WTC11 (cell line): ENCODE data around the gene RPL21. TPM values are rescaled to one million over a fixed set of nuclear protein-coding genes. Genes with fewer than 3 reads are reported as not detected.
"Not testable (repeated sequence)": the region's sequence is repeated elsewhere in the genome, so short reads cannot be mapped to it uniquely, and the experiment has no call there.

Source experiments
- ATAC-seq: fragments of 200-7000 bp; cut with Tn5 transposase; 2 replicates; pipeline ENCODE4 v1.10.0; 2021; ENCODE audit warnings: mild to moderate bottlenecking, moderate library complexity
- CTCF ChIA-PET: fragments of 300-600 bp; sonication (Branson Sonifier 250); formaldehyde crosslinking; loops from one replicate; lab custom pipeline; 2021; ENCODE audit warnings: antibody characterized with exemption; lab: Charles Lee
- POLR2A ChIA-PET: fragments of 350-600 bp; sonication (Branson Sonifier 250); formaldehyde crosslinking; loops from one replicate; lab custom pipeline; 2021; ENCODE audit warnings: antibody characterized with exemption; lab: Charles Lee
- DNase-seq: peaks from one replicate; pipeline ENCODE4 v3.0.0; 2021; ENCODE audit warnings: low spot score
- H3K27ac Mint-ChIP-seq: 2 replicates; pipeline ENCODE4 v1.8.0; 2021; ENCODE audit warnings: mixed read lengths
- H3K27me3 Mint-ChIP-seq: 2 replicates; pipeline ENCODE4 v1.8.0; 2021; ENCODE audit warnings: low read depth, mild to moderate bottlenecking, moderate library complexity, mixed read lengths
- H3K36me3 Mint-ChIP-seq: 2 replicates; pipeline ENCODE4 v1.8.0; 2021; ENCODE audit warnings: mixed read lengths
- H3K4me1 Mint-ChIP-seq: 2 replicates; pipeline ENCODE4 v1.8.0; 2022; ENCODE audit warnings: mixed read lengths
- H3K4me3 Mint-ChIP-seq: 2 replicates; pipeline ENCODE4 v1.8.0; 2021; ENCODE audit warnings: mild to moderate bottlenecking, moderate library complexity, mixed read lengths
- H3K9me3 Mint-ChIP-seq: 2 replicates; pipeline ENCODE4 v1.8.0; 2021; ENCODE audit warnings: mixed read lengths
- AFF4 ChIP-seq: sonication (generic); formaldehyde crosslinking; IDR thresholded peaks from 2 replicates; pipeline ENCODE4 v1.8.1; 2023; ENCODE audit warnings: mild to moderate bottlenecking, missing genetic modification reagents, borderline replicate concordance
- ARID4B ChIP-seq: sonication (generic); formaldehyde crosslinking; IDR thresholded peaks from 2 replicates; pipeline ENCODE4 v1.8.0; 2023; ENCODE audit warnings: missing genetic modification reagents, mild to moderate bottlenecking, borderline replicate concordance
- ATF1 ChIP-seq: sonication (generic); formaldehyde crosslinking; IDR thresholded peaks from 2 replicates; pipeline ENCODE4 v1.8.1; 2023; ENCODE audit warnings: mild to moderate bottlenecking, moderate library complexity, missing genetic modification reagents
- ATF3 ChIP-seq: sonication (generic); formaldehyde crosslinking; conservative IDR thresholded peaks from 2 replicates; pipeline ENCODE4 v1.8.1; 2022; ENCODE audit warnings: mild to moderate bottlenecking, missing genetic modification reagents
- CBFB ChIP-seq: sonication (generic); formaldehyde crosslinking; IDR thresholded peaks from 2 replicates; pipeline ENCODE4 v1.8.1; 2022; ENCODE audit warnings: mild to moderate bottlenecking, low read depth, missing genetic modification reagents
- CREB1 ChIP-seq: sonication (generic); formaldehyde crosslinking; IDR thresholded peaks from 2 replicates; pipeline ENCODE4 v1.8.0; 2023; ENCODE audit warnings: mild to moderate bottlenecking, missing genetic modification reagents
- E2F1 ChIP-seq: sonication (generic); formaldehyde crosslinking; IDR thresholded peaks from 2 replicates; pipeline ENCODE4 v1.8.0; 2022; ENCODE audit warnings: mild to moderate bottlenecking, missing genetic modification reagents
- FOXP4 ChIP-seq: sonication (generic); formaldehyde crosslinking; IDR thresholded peaks from 2 replicates; pipeline ENCODE4 v1.8.0; 2022; ENCODE audit warnings: mild to moderate bottlenecking, missing genetic modification reagents
- GRHL2 ChIP-seq: fragments of 250-450 bp; sonication (Bioruptor Pico); IDR thresholded peaks from 2 replicates; pipeline ENCODE4 v1.8.0; 2022; ENCODE audit warnings: mild to moderate bottlenecking, moderate library complexity; ENCODE audit not compliant: insufficient replicate concordance, severe bottlenecking
- KAT7 ChIP-seq: sonication (generic); formaldehyde crosslinking; IDR thresholded peaks from 2 replicates; pipeline ENCODE4 v1.8.1; 2023; ENCODE audit warnings: missing genetic modification reagents, mild to moderate bottlenecking, borderline replicate concordance
- NFE2L1 ChIP-seq: sonication (generic); formaldehyde crosslinking; IDR thresholded peaks from 2 replicates; pipeline ENCODE4 v1.8.1; 2023; ENCODE audit warnings: missing genetic modification reagents
- NR1H2 ChIP-seq: sonication (generic); formaldehyde crosslinking; IDR thresholded peaks from 2 replicates; pipeline ENCODE4 v1.9.0; 2021; ENCODE audit warnings: mild to moderate bottlenecking, moderate library complexity, missing genetic modification reagents
- NR2C2 ChIP-seq: sonication (generic); formaldehyde crosslinking; IDR thresholded peaks from 2 replicates; pipeline ENCODE4 v1.8.0; 2022; ENCODE audit warnings: mild to moderate bottlenecking, missing genetic modification reagents
- RORB ChIP-seq: fragments of 250-450 bp; sonication (Bioruptor Pico); IDR thresholded peaks from 2 replicates; pipeline ENCODE4 v1.9.0; 2021; ENCODE audit warnings: mild to moderate bottlenecking
- SMAD3 ChIP-seq: sonication (generic); formaldehyde crosslinking; IDR thresholded peaks from 2 replicates; pipeline ENCODE4 v1.8.0; 2022; ENCODE audit warnings: missing genetic modification reagents, mild to moderate bottlenecking, borderline replicate concordance
- USF2 ChIP-seq: sonication (generic); formaldehyde crosslinking; IDR thresholded peaks from 2 replicates; pipeline ENCODE4 v1.8.1; 2023; ENCODE audit warnings: mild to moderate bottlenecking, missing genetic modification reagents, moderate library complexity
- ZNF219 ChIP-seq: sonication (generic); formaldehyde crosslinking; IDR thresholded peaks from 2 replicates; pipeline ENCODE4 v1.8.0; 2023; ENCODE audit warnings: missing genetic modification reagents, mild to moderate bottlenecking, borderline replicate concordance
- ZSCAN18 ChIP-seq: fragments of 250-450 bp; sonication (Bioruptor Pico); IDR thresholded peaks from 2 replicates; pipeline ENCODE4 v2.1.2; 2022; ENCODE audit warnings: mild to moderate bottlenecking, moderate library complexity
- total RNA-seq: library from RNA; stranded (reverse); gene quantifications from 3 replicates; pipeline ENCODE4 v1.2.3, GENCODE V29; 2021

RPL21 gene
- total RNA-seq, 1 experiment from 2014 or later, result 1,082 TPM

- TF ChIP-seq SMAD3 (CRISPR knock-in tag), result no peak
- no peak for TF ChIP-seq KAT7
- TF ChIP-seq, all 79 proteins: peak for 0
Measured at GRCh38 chr13:27298849-27299248, 47.5 kb downstream of the RPL21 start (continued).

GRCh38 chr13:27300406-27300805 is 49.0 kb downstream of the RPL21 start:
- ATAC-seq, H3K4me1 Mint-ChIP-seq, POLR2A ChIA-PET, H3K27me3 Mint-ChIP-seq, H3K4me3 Mint-ChIP-seq, H3K27ac Mint-ChIP-seq, DNase-seq, H3K36me3 Mint-ChIP-seq: not testable (repeated sequence)
- H3K9me3 Mint-ChIP-seq, result peaks cover 15% of the 10 kb centered on the region
- CTCF ChIA-PET, result interaction anchor here (0.9 to 1.1 kb wide), 2 partner anchors 30 to 62 kb away, joined by 3 to 4 read pairs; partner anchors contain the start of gene RASL11A

- Mint-ChIP-seq H3K27me3 (no peaks in the 10 kb centered on the region), H3K9me3 (peaks cover 15% of the 10 kb centered on the region), H3K4me3 (no peak overlapping the region), H3K27ac (no peak overlapping the region), H3K36me3 (peaks cover 8% of the 10 kb centered on the region; the same call in 1 of the 2 replicates), H3K4me1 (no peaks in the 10 kb centered on the region)
- ATAC-seq, result no peak
- DNase-seq, result no peak
- ChIA-PET CTCF (interaction anchor here (0.9 to 1.1 kb wide), 2 partner anchors 30 to 61 kb away, joined by 3 to 4 read pairs; partner anchors contain the start of gene RASL11A), POLR2A (no interaction called here)
- TF ChIP-seq SMAD3 (CRISPR knock-in tag) (no peak), ARID4B (CRISPR knock-in tag) (no peak), ATF1 (no peak), GRHL2 (CRISPR knock-in tag) (no peak), RORB (no peak), NR1H2 (CRISPR knock-in tag) (no peak), NFE2L1 (CRISPR knock-in tag) (no peak), ZNF219 (CRISPR knock-in tag) (no peak), CBFB (CRISPR knock-in tag) (no peak), AFF4 (CRISPR knock-in tag) (no peak), CREB1 (CRISPR knock-in tag) (no peak), NR2C2 (no peak), ATF3 (CRISPR knock-in tag) (no peak), FOXP4 (no peak), ZSCAN18 (CRISPR knock-in tag) (no peak), USF2 (CRISPR knock-in tag) (no peak), E2F1 (CRISPR knock-in tag) (no peak)
Measured at GRCh38 chr13:27300941-27301586, 49.7 kb downstream of the RPL21 start.
